Fibroblast of lung (primary cell): ENCODE data around the gene DGAT2L6.

Experiments used
- EZH2 ChIP-seq: IDR thresholded peaks from 2 replicates; pipeline ENCODE4 v1.5.1; 2012; ENCODE audit warnings: low read length, control low read depth, mild to moderate bottlenecking; ENCODE audit errors: missing control alignments
- TF ChIP-seq, protein P1 (sequence below), 2 donors: IDR thresholded peaks in 1 of 2; conservative IDR thresholded peaks in 1 of 2; 1 replicate in 1 of 2; 2 replicates in 1 of 2; pipeline ENCODE4 v1.5.1; 2011 to 2012; ENCODE audit warnings: low read length in 2 of 2, control low read depth in 1 of 2, inconsistent platforms in 1 of 2, low read depth in 1 of 2, mild to moderate bottlenecking in 1 of 2

GRCh38 chrX:70172964-70173363 lies 4.3 kb upstream of the DGAT2L6 start:
- TF ChIP-seq, protein P1, sequence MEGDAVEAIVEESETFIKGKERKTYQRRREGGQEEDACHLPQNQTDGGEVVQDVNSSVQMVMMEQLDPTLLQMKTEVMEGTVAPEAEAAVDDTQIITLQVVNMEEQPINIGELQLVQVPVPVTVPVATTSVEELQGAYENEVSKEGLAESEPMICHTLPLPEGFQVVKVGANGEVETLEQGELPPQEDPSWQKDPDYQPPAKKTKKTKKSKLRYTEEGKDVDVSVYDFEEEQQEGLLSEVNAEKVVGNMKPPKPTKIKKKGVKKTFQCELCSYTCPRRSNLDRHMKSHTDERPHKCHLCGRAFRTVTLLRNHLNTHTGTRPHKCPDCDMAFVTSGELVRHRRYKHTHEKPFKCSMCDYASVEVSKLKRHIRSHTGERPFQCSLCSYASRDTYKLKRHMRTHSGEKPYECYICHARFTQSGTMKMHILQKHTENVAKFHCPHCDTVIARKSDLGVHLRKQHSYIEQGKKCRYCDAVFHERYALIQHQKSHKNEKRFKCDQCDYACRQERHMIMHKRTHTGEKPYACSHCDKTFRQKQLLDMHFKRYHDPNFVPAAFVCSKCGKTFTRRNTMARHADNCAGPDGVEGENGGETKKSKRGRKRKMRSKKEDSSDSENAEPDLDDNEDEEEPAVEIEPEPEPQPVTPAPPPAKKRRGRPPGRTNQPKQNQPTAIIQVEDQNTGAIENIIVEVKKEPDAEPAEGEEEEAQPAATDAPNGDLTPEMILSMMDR (conservative IDR thresholded peaks at IDR 0.05 in 1 of 2, IDR thresholded peaks at IDR 0.05 in 1 of 2; ENCODE audit: low read depth in 1 of 2, low read length in 2 of 2) = no peak
- no peak for TF ChIP-seq EZH2
